ENCODE measurements around the gene DTL.

The DTL gene

GRCh38 chr1:212119397-212119837, 83.9 kb downstream of the DTL start:
- H3K27me3 ChIP-seq (ENCODE audit: control insufficient read depth, insufficient read depth, low read length): no peaks in the 10 kb centered on the region
- H3K36me3 ChIP-seq (ENCODE audit: insufficient read depth, low read length): no peaks in the 10 kb centered on the region
- no peak overlapping the region for H3K4me2 ChIP-seq (ENCODE audit: low read length)
- no peaks in the 10 kb centered on the region for H3K9me3 ChIP-seq (replicated peaks; ENCODE audit: low read length)
- no peaks in the 10 kb centered on the region for H3K4me1 ChIP-seq (ENCODE audit: control insufficient read depth, insufficient read depth, low read length)
- H3K4me3 ChIP-seq (ENCODE audit: low read length): no peak overlapping the region
- no peak overlapping the region for H3K9ac ChIP-seq (ENCODE audit: low read depth, low read length)

- H3K4me3 ChIP-seq (ENCODE audit: low read length): no peak overlapping the region
- no peak overlapping the region for H3K9ac ChIP-seq (ENCODE audit: low read depth, low read length)
- no peaks in the 10 kb centered on the region for H3K4me1 ChIP-seq (ENCODE audit: control insufficient read depth, insufficient read depth, low read length)
- no peaks in the 10 kb centered on the region for H3K9me3 ChIP-seq (replicated peaks; ENCODE audit: low read length)
- H3K36me3 ChIP-seq (ENCODE audit: insufficient read depth, low read length): no peaks in the 10 kb centered on the region
- no peaks in the 10 kb centered on the region for H3K27me3 ChIP-seq (ENCODE audit: control insufficient read depth, insufficient read depth, low read length)
- H3K4me2 ChIP-seq (ENCODE audit: low read length): no peak overlapping the region
These were observed 84.3 kb downstream of the DTL start for GRCh38 chr1:212119863-212120262.

- H3K36me3 ChIP-seq (ENCODE audit: insufficient read depth, low read length): no peaks in the 10 kb centered on the region
- no peak overlapping the region for H3K4me3 ChIP-seq (ENCODE audit: low read length)
- no peak overlapping the region for H3K9ac ChIP-seq (ENCODE audit: low read depth, low read length)
- no peaks in the 10 kb centered on the region for H3K4me1 ChIP-seq (ENCODE audit: control insufficient read depth, insufficient read depth, low read length)
- no peaks in the 10 kb centered on the region for H3K9me3 ChIP-seq (replicated peaks; ENCODE audit: low read length)
- no peak overlapping the region for H3K4me2 ChIP-seq (ENCODE audit: low read length)
- no peaks in the 10 kb centered on the region for H3K27me3 ChIP-seq (ENCODE audit: control insufficient read depth, insufficient read depth, low read length)
These were observed 86.2 kb downstream of the DTL start for GRCh38 chr1:212121779-212122178.

- Histone ChIP-seq H3K36me3 (ENCODE audit: insufficient read depth, low read length) (no peaks in the 10 kb centered on the region), H3K27me3 (ENCODE audit: control insufficient read depth, insufficient read depth, low read length) (no peaks in the 10 kb centered on the region), H3K4me3 (ENCODE audit: low read length) (no peak overlapping the region), H3K9ac (ENCODE audit: low read depth, low read length) (no peak overlapping the region), H3K4me1 (ENCODE audit: control insufficient read depth, insufficient read depth, low read length) (no peaks in the 10 kb centered on the region), H3K4me2 (ENCODE audit: low read length) (no peak overlapping the region), H3K9me3 (replicated peaks; ENCODE audit: low read length) (no peaks in the 10 kb centered on the region)
These were observed 89.4 kb downstream of the DTL start for GRCh38 chr1:212124690-212125582.

GRCh38 chr1:212125654-212126053, 90.1 kb downstream of the DTL start:
- H3K4me2 ChIP-seq (ENCODE audit: low read length): no peak overlapping the region
- H3K9me3 ChIP-seq (replicated peaks; ENCODE audit: low read length): no peaks in the 10 kb centered on the region
- no peak overlapping the region for H3K9ac ChIP-seq (ENCODE audit: low read depth, low read length)
- H3K4me3 ChIP-seq (ENCODE audit: low read length): no peak overlapping the region
- no peaks in the 10 kb centered on the region for H3K27me3 ChIP-seq (ENCODE audit: control insufficient read depth, insufficient read depth, low read length)
- no peaks in the 10 kb centered on the region for H3K36me3 ChIP-seq (ENCODE audit: insufficient read depth, low read length)
- H3K4me1 ChIP-seq (ENCODE audit: control insufficient read depth, insufficient read depth, low read length): no peaks in the 10 kb centered on the region

GRCh38 chr1:212127221-212127620, 91.7 kb downstream of the DTL start:
- Histone ChIP-seq H3K36me3 (ENCODE audit: insufficient read depth, low read length) (no peaks in the 10 kb centered on the region), H3K4me1 (ENCODE audit: control insufficient read depth, insufficient read depth, low read length) (no peaks in the 10 kb centered on the region), H3K9me3 (replicated peaks; ENCODE audit: low read length) (no peaks in the 10 kb centered on the region), H3K4me3 (ENCODE audit: low read length) (no peak overlapping the region), H3K9ac (ENCODE audit: low read depth, low read length) (no peak overlapping the region), H3K4me2 (ENCODE audit: low read length) (no peak overlapping the region), H3K27me3 (ENCODE audit: control insufficient read depth, insufficient read depth, low read length) (no peaks in the 10 kb centered on the region)

GRCh38 chr1:212129781-212130180, 94.2 kb downstream of the DTL start:
- no peaks in the 10 kb centered on the region for H3K36me3 ChIP-seq (ENCODE audit: insufficient read depth, low read length)

GRCh38 chr1:212132025-212132424, 96.5 kb downstream of the DTL start:
- no peak overlapping the region for H3K4me2 ChIP-seq (ENCODE audit: low read length)
- H3K36me3 ChIP-seq (ENCODE audit: insufficient read depth, low read length): no peaks in the 10 kb centered on the region

More at GRCh38 chr1:212129781-212130180, 94.2 kb downstream of the DTL start:
- H3K9me3 ChIP-seq (replicated peaks; ENCODE audit: low read length): no peaks in the 10 kb centered on the region
- H3K4me2 ChIP-seq (ENCODE audit: low read length): no peak overlapping the region
- no peaks in the 10 kb centered on the region for H3K27me3 ChIP-seq (ENCODE audit: control insufficient read depth, insufficient read depth, low read length)
- no peak overlapping the region for H3K4me3 ChIP-seq (ENCODE audit: low read length)
- no peak overlapping the region for H3K9ac ChIP-seq (ENCODE audit: low read depth, low read length)
- H3K4me1 ChIP-seq (ENCODE audit: control insufficient read depth, insufficient read depth, low read length): no peaks in the 10 kb centered on the region

GRCh38 chr1:212133319-212133718, 97.8 kb downstream of the DTL start:
- H3K27me3 ChIP-seq (ENCODE audit: control insufficient read depth, insufficient read depth, low read length): no peaks in the 10 kb centered on the region
- no peak overlapping the region for H3K4me3 ChIP-seq (ENCODE audit: low read length)
- H3K4me2 ChIP-seq (ENCODE audit: low read length): no peak overlapping the region
- H3K4me1 ChIP-seq (ENCODE audit: control insufficient read depth, insufficient read depth, low read length): no peaks in the 10 kb centered on the region
- H3K36me3 ChIP-seq (ENCODE audit: insufficient read depth, low read length): no peaks in the 10 kb centered on the region
- H3K9ac ChIP-seq (ENCODE audit: low read depth, low read length): no peak overlapping the region
- H3K9me3 ChIP-seq (replicated peaks; ENCODE audit: low read length): no peaks in the 10 kb centered on the region

More at GRCh38 chr1:212132025-212132424, 96.5 kb downstream of the DTL start:
- no peak overlapping the region for H3K9ac ChIP-seq (ENCODE audit: low read depth, low read length)
- no peak overlapping the region for H3K4me3 ChIP-seq (ENCODE audit: low read length)
- H3K27me3 ChIP-seq (ENCODE audit: control insufficient read depth, insufficient read depth, low read length): no peaks in the 10 kb centered on the region
- H3K9me3 ChIP-seq (replicated peaks; ENCODE audit: low read length): no peaks in the 10 kb centered on the region
- no peaks in the 10 kb centered on the region for H3K4me1 ChIP-seq (ENCODE audit: control insufficient read depth, insufficient read depth, low read length)

GRCh38 chr1:212135166-212135565, 99.6 kb downstream of the DTL start:
- Histone ChIP-seq H3K9me3 (replicated peaks; ENCODE audit: low read length) (no peaks in the 10 kb centered on the region), H3K27me3 (ENCODE audit: control insufficient read depth, insufficient read depth, low read length) (no peaks in the 10 kb centered on the region), H3K4me3 (ENCODE audit: low read length) (no peak overlapping the region), H3K4me2 (ENCODE audit: low read length) (no peak overlapping the region), H3K4me1 (ENCODE audit: control insufficient read depth, insufficient read depth, low read length) (no peaks in the 10 kb centered on the region), H3K9ac (ENCODE audit: low read depth, low read length) (no peak overlapping the region), H3K36me3 (ENCODE audit: insufficient read depth, low read length) (no peaks in the 10 kb centered on the region)

- Histone ChIP-seq H3K27me3 (ENCODE audit: control insufficient read depth, insufficient read depth, low read length) (no peaks in the 10 kb centered on the region), H3K4me2 (ENCODE audit: low read length) (no peak overlapping the region), H3K4me3 (ENCODE audit: low read length) (no peak overlapping the region), H3K4me1 (ENCODE audit: control insufficient read depth, insufficient read depth, low read length) (no peaks in the 10 kb centered on the region), H3K36me3 (ENCODE audit: insufficient read depth, low read length) (no peaks in the 10 kb centered on the region), H3K9me3 (replicated peaks; ENCODE audit: low read length) (no peaks in the 10 kb centered on the region), H3K9ac (ENCODE audit: low read depth, low read length) (no peak overlapping the region)
These were observed 102.3 kb downstream of the DTL start for GRCh38 chr1:212137854-212138253.

GRCh38 chr1:212138457-212138856, 102.9 kb downstream of the DTL start:
- H3K27me3 ChIP-seq (ENCODE audit: control insufficient read depth, insufficient read depth, low read length): no peaks in the 10 kb centered on the region
- H3K36me3 ChIP-seq (ENCODE audit: insufficient read depth, low read length): no peaks in the 10 kb centered on the region
- H3K9me3 ChIP-seq (replicated peaks; ENCODE audit: low read length): no peaks in the 10 kb centered on the region
- H3K9ac ChIP-seq (ENCODE audit: low read depth, low read length): no peak overlapping the region
- no peaks in the 10 kb centered on the region for H3K4me1 ChIP-seq (ENCODE audit: control insufficient read depth, insufficient read depth, low read length)
- no peak overlapping the region for H3K4me2 ChIP-seq (ENCODE audit: low read length)
- H3K4me3 ChIP-seq (ENCODE audit: low read length): no peak overlapping the region

All from skeletal muscle satellite cell (primary cell).